ENCODE results near the gene DISP1.

- no peak for TF ChIP-seq CTCF (IDR thresholded peaks at IDR 0.05)
- TF ChIP-seq POLR2A (IDR thresholded peaks at IDR 0.05), result no peak
These were observed 3.2 kb upstream of the DISP1 start for GRCh38 chr1:222811671-222812070.
